Measurements from ENCODE around the gene ARRDC5.
A peak's percentile ranks its signal among the peaks of the same experiment; 100 is the strongest.
"Not testable (repeated sequence)": the region's sequence is repeated elsewhere in the genome, so short reads cannot be mapped to it uniquely, and the experiment has no call there.

The ARRDC5 gene

GRCh38 chr19:4867534-4868285 is 35.0 kb downstream of the ARRDC5 start, which contains the start of gene PLIN3:
TSS of gene PLIN3 (minus strand) at chr19:4867667. CDS start at chr19:4861394, 6,273 bp downstream.
- DNase-seq, result peak; percentile 90 to 92

- DNase-seq, result peak; percentile 57 to 58
Observed at GRCh38 chr19:4866595-4867424, 35.9 kb downstream of the ARRDC5 start.

GRCh38 chr19:4861147-4861546 is 41.5 kb downstream of the ARRDC5 start:
- DNase-seq, result no peak

- no peak for DNase-seq
Observed at GRCh38 chr19:4859697-4860096, 43.0 kb downstream of the ARRDC5 start.

GRCh38 chr19:4856468-4856867 is 46.2 kb downstream of the ARRDC5 start:
- not testable (repeated sequence) for DNase-seq

GRCh38 chr19:4853506-4853905 is 49.2 kb downstream of the ARRDC5 start:
- not testable (repeated sequence) for DNase-seq

GRCh38 chr19:4852484-4852883 is 50.2 kb downstream of the ARRDC5 start:
- no peak for DNase-seq

- peak; percentile 76 for DNase-seq
Observed at GRCh38 chr19:4851551-4852290, 51.0 kb downstream of the ARRDC5 start.

GRCh38 chr19:4849019-4849418 is 53.7 kb downstream of the ARRDC5 start:
- DNase-seq, result no peak

- no peak for DNase-seq
Observed at GRCh38 chr19:4847190-4847973, 55.3 kb downstream of the ARRDC5 start.

GRCh38 chr19:4845975-4846374 is 56.7 kb downstream of the ARRDC5 start:
- not testable (repeated sequence) for DNase-seq

GRCh38 chr19:4844348-4845179 is 58.1 kb downstream of the ARRDC5 start:
- no peak for DNase-seq

- no peak for DNase-seq
Observed at GRCh38 chr19:4843647-4843965, 59.1 kb downstream of the ARRDC5 start.
